Measurements from ENCODE around the gene OR6F1.
"Not testable (repeated sequence)": the region's sequence is repeated elsewhere in the genome, so short reads cannot be mapped to it uniquely, and the experiment has no call there.

OR6F1 gene

DNA sequence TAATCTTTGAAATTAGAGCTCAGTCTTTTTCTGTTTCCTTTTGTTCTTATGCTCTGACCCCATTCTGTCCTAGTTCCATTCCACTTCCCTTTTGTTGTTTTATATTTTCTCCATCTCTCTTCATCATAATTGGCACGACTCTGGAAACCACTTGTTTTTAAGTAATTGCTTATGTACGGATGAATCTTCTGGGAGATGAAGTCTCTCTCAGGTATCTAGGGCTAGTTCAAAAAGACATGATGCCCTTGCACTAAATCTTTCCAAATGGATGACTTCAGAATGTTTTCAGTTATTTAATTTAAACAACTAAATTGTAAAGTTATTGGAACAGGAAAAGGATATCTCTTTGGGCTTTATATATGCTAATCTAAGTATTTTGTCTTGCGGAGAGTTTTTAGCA lies at the start of gene OR6F1:
Gene OR6F1, minus strand, starts transcription at position 101 of the 400 bp plus-strand sequence. CDS start 3,891 bp downstream, outside the sequence.
- no peak for DNase-seq

DNA sequence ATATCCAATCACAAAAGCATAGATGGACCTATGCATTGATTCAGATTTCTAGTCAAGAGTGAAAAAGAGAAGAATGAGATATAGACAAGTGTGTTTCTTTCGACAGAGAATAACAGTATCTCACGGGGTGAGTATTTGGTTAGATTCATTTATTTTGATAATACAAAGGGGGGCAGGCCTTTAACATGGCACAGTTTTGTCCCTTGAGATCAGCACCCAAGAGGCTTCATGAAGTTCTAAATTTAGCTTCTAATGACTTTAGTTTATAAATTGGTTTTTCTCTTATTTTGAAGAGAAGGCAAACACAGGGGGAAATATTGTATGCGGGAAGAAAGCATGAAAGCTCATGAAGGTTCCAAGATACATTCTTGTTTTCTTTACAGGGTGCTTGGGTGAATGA lies 44.0 kb upstream of the OR6F1 start, which contains the start of gene OR1C1:
Gene OR1C1, minus strand, starts transcription at position 101 of the 400 bp plus-strand sequence. CDS start 2,150 bp downstream, outside the sequence.
- no peak for DNase-seq

DNA sequence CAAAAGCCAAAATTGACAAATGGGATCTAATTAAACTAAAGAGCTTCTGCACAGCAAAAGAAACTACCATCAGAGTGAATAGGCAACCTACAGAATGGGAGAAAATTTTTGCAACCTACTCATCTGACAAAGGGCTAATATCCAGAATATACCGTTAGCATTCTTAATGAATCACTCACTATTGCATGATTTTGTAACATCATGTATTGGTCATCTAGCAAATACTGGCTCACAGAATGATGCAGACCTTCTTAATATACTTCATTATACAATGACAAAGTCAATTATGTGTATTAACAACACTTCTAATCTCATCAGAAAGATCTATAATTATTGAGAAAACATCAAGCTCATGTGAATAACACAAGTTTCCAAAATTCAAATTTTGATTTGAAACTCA lies 37.9 kb upstream of the OR6F1 start:
- DNase-seq, result not testable (repeated sequence)

DNA sequence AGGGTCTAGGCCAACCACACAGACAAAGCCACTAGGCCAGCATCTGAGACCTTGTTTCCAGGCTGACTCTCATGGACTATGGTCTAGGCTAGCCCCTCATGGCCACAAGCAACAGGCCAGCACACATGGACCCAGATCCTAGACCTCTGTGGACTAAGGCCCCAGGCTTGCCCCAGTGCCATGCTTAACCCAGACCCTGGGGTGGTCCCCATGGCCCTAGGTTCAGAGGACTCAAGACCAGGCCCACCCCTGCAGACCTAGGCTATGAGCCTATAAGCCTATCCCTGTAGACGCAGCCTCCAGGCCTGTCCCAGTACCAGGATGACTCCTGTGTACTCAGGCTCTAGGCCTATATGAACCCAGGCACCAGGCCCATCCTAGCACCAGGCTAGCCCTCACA lies 33.4 kb upstream of the OR6F1 start:
- DNase-seq, result no peak

DNA sequence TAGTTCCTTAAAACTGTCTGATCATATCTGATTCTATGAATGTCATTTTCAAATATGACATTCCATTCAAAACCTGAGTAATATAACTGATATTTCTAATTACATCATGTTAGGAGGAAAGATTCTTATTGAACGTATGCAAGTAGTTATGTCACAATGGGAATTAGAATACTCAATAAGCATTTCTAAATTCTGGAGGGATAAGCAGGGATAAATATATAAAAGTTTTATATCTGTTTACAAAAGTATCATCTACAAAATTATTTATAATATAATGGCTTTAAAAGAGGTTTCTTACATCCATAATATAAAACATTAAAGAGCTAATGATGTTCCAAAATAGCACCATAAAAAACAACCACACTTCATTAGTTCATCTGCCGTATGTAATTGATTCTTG lies 31.6 kb upstream of the OR6F1 start, which contains the start of gene OR14A2:
Gene OR14A2, minus strand, starts transcription at position 101 of the 400 bp plus-strand sequence.
- DNase-seq, result no peak

DNA sequence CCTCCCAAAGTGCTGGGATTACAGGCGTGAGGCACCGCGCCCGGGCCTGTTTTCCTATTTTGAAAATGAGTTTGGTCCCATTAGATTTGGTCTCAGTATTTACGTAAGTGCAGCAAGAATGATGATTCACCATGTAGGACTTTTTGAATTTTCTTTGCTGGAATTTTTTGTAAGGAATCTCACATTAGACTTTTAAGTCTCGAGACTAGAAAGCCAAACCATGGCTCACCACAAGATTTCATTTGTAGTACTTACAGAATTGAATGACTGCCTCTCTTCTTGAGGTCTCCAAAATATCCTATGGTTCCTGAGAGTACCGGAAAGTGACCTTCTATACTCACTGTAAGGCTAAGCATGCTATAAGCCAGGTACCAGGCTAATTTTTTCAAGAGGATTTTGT lies 31.2 kb upstream of the OR6F1 start:
- no peak for DNase-seq

DNA sequence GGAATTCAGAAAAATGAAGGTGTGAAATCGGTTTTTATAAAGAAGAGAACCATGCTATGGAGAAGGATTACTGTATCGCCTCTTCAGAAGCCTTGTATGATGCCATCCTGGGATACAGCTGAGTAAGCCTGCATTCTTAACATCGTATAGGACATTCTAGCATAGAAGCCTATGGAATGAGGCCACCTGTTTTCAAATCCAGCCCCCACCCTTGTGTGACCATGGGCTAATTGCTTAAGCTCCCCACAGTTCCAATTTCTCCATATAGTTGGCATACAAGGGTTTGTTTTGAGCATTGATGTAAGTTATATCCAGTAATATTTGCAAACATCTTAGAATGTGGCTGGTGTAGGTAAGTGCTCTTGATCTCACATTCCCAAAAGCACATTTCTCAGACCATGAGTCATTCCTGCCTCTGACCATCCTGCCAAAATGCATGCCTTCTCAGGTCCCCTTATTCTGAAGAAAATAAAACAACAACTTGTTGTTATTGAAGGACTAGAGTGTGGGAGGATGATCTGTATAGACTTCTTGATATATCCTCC lies 30.0 kb upstream of the OR6F1 start:
- DNase-seq, result no peak

DNA sequence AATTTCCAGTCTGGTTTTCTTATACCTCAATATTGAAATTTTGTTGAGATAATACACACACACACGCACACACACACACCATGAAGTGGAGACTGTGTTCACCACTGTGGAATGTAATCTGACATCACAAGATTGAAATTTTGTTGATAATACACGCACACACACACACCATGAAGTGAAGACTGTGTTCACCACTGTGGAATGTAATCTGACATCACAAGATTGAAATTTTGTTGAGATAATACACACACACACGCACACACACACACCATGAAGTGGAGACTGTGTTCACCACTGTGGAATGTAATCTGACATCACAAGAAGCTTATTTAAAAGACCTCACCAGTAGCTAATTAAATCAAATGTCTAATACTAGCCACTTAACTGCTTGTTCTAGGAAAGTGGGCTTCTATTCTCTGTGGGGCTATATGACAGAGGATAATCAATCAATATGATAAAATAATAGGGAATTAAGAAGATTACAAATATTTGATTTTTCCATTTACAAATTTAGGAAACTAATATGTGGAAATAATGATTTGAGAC lies 25.8 kb upstream of the OR6F1 start:
- not testable (repeated sequence) for DNase-seq

DNA sequence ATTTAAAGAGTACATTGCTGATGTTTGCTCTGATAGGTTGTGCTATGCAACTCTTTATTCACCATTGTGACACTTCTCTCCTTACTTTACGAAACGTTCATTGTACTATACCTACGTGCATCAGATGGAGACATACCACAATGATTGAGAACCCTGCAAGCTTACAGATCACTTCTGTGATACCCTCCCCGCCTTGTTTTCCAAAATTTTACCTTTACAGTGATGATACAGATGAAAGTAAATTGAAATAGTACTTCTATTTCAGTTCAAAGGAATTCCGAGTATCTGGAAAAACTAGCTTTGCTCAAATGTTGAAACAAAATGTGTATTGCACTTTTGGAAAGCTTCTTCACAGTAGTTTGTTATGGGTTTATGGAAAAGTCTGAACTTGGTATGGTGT lies 25.3 kb upstream of the OR6F1 start:
- DNase-seq, result no peak

DNA sequence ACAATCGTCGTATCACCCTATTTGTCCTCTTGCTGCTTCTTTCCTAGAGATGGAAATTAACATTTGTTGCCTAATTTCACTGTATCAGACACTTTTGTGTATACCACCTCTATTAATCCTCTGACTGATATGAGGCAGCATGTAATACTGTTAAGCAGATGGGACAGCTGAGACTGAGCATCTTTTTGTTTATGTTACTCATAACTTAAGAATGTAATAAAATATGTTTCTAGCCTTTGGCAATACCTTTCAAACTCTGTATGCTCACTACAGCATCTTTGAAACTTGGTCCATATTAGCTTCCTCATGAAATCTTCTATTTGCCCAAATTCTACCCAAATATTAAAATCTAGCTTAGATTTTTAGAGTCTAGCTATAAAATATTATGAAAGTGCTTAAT lies 24.3 kb upstream of the OR6F1 start:
- no peak for DNase-seq

DNA sequence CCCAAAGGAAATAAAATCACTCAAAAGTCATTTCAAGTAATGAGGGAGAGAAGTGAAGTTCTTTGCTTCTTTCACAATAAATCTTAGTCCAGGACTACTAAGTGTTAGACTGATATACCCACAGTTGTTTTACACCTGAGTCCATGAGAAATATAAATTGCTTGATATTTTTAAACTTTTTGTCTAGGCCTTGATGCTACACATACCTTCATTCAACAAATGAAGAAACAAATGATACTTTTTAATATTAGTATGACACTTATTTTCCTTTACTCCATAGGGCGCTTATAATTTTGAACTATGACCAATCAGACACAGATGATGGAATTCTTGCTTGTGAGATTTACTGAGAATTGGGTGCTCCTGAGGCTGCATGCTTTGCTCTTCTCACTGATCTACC lies 21.9 kb upstream of the OR6F1 start, which contains the start of gene OR14K1:
Gene OR14K1, plus strand, starts transcription at position 301 of the 400 bp plus-strand sequence. Its CDS starts 0 bp downstream, at position 301.
- no peak for DNase-seq

DNA sequence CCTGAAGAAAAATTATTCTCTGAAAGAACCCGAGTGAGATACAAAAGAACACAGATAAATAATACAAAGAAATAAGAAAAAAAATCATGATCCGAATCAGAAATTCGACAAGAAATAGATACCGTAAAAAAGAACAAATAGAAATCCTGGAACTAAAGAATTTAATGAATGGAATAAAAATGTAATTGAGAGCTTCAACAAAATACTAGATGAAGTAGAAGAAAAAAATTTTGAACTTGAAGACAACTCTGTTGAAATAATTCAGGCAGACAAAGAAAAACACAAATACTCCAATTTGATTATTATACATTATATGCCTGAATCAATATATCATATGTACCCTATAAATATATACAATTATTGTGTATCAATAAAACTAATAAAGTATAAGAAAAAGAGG lies 4.8 kb upstream of the OR6F1 start:
- DNase-seq, result no peak

DNA sequence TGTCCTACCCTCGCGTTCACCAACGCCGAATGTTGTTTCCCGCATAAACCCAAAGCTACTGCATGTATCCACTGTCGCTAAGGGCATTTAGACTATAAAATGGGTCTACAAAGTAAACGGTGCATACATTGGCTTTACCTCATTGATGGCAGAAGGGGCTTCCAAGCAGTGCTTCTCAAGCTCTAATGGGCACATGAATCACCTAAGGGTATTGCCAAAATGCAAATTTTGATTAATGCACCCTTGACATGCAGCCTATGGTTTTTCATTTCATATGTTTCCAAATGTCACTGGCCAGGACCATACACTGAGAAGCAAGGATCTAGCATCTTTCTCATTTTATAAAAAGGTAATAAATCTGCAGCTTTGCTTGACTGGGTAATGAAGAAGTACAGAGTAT lies 2.7 kb downstream of the OR6F1 start:
- no peak for DNase-seq

DNA sequence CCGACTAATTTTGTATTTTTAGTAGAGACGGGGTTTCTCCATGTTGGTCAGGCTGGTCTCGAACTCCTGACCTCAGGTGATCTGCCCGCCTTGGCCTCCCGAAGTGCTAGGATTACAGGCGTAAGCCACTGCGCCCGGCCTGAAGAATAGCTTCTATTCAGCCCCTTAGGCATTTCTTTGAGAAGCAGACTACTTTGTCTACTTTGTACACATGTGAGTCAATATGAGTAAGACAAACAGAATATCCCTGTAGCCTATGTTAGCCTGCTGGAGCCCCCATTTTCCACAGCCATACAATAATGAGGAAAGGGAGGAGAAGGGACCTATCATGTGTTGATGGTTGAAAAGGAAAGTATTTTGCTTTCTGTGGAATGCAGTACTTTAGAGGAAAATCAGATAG lies 5.8 kb downstream of the OR6F1 start:
- DNase-seq, result not testable (repeated sequence)

DNA sequence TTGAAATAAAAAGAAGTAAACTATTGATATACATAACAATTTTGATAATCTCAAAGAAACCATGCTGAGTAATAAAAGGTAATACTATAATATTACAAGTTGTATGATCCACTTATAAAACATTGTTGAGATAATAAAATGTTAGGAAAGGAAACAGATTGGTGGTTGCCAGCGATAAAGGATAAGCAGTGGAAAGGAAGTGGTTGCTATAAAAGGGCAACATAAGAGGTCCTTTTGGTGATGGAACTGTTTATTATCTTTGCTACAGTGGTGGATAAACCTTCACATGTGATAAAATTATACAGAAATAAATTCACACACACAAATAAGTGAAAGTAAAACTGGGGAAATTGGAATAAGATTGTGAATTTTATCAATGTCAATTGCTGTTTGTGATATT lies 15.1 kb downstream of the OR6F1 start:
- DNase-seq, result no peak

DNA sequence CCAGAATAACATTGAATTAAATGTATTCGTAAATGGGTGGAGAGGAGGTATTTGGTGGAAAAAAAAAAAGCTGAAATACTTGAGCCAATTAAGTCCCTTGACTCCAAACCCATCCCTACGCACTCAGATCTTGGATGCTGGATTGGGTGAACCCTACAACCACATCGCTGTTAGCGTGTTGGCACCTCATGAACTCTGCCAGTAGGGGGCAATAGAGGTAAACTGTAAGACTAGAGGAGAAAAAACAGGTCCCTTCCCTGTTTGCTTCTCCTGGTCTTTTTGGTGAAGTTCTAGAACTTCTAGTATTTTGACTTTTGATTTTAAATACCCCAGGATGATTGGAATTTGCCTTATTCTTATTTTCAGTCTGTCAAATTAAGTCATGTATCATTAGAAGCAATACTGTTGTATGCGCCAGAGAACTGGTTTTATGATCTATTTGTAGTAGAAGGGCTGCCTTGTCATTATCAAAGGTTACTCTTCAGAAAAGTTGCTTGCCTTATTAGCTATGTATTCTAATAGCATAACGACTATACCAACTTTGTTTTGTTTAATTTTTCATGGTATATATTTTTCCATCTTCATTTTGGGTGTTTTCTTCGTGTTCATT lies 35.1 kb downstream of the OR6F1 start:
- no peak for DNase-seq

DNA sequence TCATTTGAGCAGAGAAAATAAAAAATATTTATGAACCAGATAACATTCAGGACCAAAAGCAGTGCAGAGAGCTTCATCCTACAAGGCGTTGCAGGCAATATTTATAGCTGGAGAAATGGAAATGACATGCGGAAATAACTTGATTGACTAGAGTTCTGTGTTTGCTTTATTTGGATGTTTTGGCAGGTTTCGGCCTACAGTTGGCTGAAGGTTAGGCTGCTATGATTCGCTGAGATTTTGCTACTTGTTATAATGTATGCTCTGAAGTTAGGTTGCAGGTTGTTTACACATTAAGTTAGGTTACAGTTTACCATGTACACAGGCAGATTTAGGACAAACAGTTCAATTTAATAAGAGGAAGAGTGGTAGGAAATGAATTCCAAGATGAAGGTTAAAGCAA lies 36.3 kb downstream of the OR6F1 start:
- DNase-seq, result no peak

DNA sequence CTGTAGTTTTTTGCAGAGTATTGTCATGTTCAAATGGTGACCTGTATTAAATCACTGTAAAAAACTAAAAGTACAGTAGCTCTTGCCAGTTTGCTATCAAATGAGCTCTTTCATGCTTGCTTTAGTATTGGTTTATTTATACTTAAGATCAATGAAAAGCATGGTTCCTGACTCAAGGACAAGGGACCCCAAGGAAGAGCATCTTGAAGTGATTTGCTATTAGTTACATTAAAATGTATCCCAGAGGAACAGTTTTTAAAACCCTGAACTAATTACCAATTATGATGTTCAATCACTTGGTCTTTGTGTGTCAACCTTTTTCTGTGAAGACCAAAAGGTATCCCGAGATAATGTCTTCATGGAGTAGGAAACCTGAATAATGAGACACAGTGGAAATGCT lies 36.8 kb downstream of the OR6F1 start, which contains the start of gene OR13G1:
Gene OR13G1, minus strand, starts transcription at position 101 of the 400 bp plus-strand sequence. CDS start 6,698 bp downstream, outside the sequence.
- DNase-seq, result no peak

DNA sequence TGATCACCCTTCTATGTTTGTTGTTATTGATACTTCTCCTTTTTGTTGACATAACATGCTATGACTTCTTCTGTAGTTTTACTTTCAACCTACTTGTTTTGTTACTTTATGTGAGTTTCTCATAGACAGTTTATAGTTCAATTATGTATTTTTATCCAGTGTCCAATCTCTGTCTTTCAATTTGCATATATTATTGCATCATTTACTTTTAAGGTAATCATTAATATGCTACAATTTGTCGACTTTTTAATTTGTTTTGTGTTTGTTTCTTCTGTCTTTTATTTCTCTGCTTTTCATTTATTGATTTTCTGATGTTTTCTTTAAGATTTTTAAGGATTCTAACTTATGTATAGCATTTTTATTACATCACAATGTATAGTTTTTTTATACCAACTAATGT lies 47.2 kb downstream of the OR6F1 start:
- DNase-seq, result no peak
